ENCODE data around the gene MLXIPL.
"Not testable (repeated sequence)": the region's sequence is repeated elsewhere in the genome, so short reads cannot be mapped to it uniquely, and the experiment has no call there.

MLXIPL gene

DNA sequence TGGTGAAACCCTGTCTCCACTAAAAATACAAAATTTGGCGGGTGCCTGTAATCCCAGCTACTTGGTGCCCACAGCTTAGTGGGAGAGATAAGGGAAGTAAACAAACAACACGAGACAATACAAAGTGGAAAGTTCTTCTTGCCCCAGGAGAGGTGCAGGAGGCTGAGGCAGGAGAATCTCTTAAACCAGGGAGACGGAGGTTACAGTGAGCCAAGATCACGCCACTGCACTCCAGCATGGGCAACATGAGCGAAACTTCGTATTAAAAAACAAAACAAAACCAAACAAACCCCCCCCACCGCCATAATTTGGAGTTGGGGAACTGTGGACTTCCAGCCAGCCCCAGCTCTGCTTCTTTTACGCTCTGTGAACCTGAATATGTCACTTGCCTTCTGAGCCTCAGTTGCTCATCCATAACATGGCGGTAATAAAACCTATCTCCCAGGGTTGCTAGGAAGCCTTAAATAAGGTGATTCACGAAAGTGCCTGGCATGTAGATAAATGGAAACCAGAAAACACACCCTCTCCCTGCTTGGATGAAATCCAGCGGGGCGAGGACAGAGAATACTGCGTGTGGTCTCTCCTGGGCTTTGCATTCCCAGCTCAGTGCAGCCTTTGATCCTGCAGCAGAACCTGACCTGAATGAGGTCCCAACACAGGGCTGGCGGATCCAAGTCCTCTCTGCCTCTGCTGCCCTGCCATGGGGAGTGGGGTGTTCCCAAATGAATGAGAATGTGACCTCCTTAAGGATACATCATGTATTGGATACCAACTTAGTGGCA lies 10.2 kb downstream of the MLXIPL start:
- DNase-seq (ENCODE audit: low read depth) = no peak

DNA sequence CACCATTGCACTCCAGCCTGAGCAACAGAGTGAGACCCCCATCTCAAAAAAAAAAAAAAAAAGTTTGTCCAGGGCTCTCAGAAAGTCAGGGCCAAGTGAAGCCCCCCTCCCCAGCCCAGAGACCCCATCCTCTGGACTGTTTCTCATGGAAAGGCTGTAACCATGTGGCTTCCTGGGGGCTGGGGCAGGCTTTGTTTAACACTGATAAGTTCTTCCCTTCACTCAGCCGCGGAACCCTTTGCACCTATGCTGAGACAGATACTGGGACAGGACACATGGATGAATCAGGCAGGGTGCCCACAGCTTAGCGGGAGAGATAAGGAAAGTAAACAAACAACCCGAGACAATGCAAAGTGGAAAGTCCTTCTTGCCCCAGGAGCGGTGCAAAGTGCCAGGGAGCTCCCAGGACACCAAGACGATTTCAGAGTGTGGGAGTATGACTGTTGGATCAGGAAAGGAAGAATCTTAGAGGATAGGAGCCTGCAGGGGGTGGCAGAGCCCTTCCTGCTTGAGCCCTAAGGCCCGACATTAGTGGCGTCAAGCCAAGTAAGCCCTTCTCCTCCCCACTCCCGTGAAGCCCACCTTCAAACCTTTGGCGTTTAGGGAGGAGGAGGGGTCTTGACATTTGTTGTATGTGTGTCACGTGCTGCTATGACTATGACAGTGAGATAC lies 11.6 kb downstream of the MLXIPL start:
- DNase-seq (ENCODE audit: low read depth) = no peak

GRCh38 chr7:73611017-73611555 lies 13.2 kb downstream of the MLXIPL start:
- DNase-seq (ENCODE audit: low read depth) = no peak

GRCh38 chr7:73610105-73610504 lies 14.2 kb downstream of the MLXIPL start:
- DNase-seq (ENCODE audit: low read depth) = no peak

- DNase-seq (ENCODE audit: low read depth) = not testable (repeated sequence)
These were observed 16.7 kb downstream of the MLXIPL start for GRCh38 chr7:73607692-73607983.

GRCh38 chr7:73606801-73607691 lies 17.3 kb downstream of the MLXIPL start:
- peak; percentile 51 for DNase-seq (ENCODE audit: low read depth)

DNA sequence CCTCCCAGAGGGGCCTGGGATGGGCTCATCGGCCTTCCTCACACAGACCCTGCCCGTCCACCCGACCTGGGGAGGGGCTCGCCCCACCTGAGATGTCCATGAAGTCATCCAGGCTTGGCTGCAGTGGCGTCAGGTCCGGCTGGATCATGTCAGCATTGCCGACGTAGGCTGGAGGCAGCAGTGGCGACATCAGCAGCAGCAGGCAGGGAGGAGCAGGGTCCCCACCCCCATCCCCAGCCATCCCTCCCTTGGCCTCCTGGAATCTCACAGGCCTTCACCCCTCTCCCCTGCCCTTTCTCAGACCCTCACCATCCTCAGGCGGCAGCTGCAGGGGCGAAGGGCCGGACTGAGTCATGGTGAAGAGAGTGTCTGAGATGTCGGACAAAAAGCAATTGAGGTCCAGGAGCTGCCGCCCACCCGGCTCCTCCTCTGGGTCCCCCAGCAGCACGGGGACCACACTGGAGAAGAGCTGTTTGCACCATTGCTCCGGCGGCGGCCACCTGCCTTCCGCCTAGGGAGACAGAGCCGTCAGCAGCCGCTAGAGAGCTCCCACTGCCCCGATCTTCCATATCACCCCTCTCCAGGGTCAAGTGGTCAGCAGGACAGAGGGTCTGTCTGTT lies 18.6 kb downstream of the MLXIPL start:
- no peak for DNase-seq (ENCODE audit: low read depth)

GRCh38 chr7:73602721-73603651 lies 21.3 kb downstream of the MLXIPL start:
- no peak for DNase-seq (ENCODE audit: low read depth)

GRCh38 chr7:73599916-73600315 lies 24.4 kb downstream of the MLXIPL start:
- DNase-seq (ENCODE audit: low read depth) = no peak

GRCh38 chr7:73599151-73599882 lies 25.0 kb downstream of the MLXIPL start:
- no peak for DNase-seq (ENCODE audit: low read depth)

DNA sequence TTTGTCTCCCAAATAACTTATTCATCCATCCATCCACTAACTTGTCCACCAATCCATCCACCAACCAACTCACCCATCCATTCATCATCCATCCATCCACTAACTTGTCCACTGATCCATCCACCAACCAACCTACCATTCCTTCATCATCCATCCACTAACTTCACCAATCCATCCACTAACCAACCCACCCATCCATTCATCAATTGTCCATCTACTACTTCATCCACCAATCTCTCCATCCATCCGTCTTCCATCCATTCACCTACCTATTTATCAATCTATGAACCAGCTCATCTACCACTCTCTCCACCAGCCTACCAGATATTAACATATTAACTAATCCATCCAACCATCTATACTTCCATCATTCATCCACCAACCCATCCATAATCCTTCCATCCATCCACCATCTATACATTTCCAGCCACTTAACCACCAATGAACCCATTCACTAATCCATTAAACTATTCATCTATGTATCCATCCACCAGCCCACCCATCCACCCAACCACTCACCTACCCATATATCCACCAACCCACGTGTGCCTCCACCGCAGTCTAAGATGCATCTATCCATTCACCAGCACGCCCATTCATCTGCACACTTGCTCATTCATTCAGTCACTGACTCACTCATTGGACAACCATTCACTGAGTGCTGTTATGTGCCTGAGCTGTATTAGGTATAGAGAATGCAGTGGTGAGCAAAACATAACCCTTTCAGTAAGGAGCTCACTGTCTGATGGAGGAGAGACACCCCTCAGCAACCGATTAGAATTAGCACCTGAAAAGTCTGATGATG lies 26.1 kb downstream of the MLXIPL start:
- no peak for DNase-seq (ENCODE audit: low read depth)

DNA sequence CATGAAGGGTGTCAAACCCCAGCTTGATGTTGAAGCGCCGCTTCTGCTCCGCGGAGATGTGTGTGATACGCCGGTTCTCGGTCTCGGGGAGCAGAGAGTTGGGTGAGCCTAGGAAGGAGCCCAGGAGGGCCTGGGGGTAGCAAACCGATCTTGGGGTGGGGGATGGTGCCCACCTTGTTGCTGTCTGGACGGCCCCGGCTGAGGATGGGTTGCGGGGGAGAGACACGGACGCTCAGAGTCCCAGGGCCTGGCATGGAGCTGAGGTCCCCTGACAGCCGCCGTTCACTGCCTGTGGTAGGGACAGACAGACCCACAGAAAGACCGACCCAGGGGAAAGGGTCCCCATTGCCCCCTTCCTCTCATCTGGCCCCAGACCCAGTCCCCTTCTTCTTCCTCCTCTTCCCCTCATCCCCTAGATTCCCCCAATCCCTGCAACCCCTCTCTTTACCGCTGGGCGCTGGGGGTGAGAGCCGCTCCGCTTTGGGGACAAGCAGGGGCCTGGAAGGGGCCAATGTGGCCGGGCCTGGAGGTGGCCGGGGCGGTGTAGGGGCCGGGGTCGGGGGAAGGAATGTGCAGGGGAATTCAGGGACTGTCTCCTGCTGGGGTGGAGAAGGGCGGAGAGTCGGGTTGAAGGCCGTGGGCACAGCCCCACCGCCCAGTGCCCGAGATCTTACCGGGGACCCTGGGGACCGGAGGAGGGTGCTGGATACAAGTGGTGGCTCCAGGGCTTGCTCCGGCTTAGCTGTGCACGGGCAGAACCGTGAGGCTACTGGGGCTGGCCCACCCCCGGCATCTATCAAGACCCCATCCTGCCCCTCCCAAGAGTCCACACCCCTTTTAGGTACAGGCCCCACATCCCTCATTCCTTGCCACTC lies 27.9 kb downstream of the MLXIPL start:
- DNase-seq (ENCODE audit: low read depth) = no peak

DNA sequence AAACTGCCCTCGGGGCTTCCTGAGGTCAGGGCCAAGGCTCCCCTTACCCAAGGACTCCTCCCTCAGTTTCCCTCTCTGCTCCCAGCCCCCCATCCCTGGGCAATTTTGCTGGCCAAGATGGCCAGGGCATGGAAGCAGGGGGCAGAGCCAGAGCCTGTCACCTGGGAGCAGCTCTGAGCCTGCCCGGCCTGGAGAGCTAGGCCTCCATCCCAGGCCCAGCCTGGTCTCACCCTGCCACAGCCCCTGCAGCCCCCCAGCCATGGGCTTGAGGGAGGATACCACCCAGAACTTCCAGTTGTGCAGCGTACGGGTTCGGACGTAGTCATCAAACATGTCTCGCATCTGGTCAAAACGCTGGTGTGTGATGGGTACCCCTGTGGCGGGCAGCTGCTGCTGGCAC lies 29.0 kb downstream of the MLXIPL start:
- no peak for DNase-seq (ENCODE audit: low read depth)

GRCh38 chr7:73593207-73594045 lies 30.9 kb downstream of the MLXIPL start:
- DNase-seq (ENCODE audit: low read depth) = no peak

DNA sequence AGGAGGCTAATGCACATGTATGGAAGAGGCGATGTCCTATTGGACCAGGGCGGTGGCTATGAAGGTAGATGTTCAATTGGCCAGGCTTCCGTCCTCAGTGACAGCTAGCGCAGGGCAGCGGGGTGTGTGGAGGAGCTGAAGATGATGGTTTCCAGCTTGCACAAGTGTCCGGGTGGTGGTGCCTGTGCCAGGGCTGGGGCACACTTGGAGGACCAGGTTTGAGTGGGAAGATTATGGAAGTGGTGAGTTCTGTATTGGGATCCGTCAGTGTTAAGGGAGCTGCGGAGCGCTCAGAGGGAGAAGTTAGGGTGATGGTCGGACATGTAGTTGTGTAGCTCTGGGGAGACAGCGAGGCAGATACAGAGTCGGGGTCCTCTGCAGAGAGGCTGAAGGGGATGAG lies 37.4 kb downstream of the MLXIPL start:
- no peak for DNase-seq (ENCODE audit: low read depth)

- no peak for DNase-seq (ENCODE audit: low read depth)
These were observed 39.1 kb downstream of the MLXIPL start for GRCh38 chr7:73585196-73585595.

DNA sequence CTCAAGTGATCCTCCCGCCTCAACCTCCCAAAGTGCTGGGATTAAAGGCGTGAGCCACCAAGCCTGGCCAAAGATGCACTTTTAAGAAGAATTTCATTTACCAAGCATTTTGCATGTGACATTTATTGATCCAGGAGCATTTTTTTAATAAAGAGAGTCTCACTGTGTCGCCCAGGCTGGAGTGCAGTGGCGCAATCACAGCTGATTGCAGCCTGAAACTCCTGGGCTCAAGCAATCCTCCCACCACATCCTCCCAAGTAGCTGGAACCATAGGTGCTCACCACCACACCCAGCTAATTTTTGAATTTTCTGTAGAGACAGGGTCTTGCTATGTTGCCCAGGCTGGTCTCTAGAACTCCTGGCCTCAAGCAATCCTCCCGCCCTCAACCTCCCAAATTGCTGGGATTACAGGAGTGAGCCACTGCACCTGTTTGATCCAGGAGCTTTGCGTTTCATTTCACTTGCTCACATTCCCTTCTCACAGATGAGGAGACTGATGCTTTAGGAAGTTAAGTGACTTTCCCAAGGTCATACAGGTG lies 41.6 kb downstream of the MLXIPL start:
- DNase-seq (ENCODE audit: low read depth) = no peak

All from activated T-cell treated with anti-CD3 and anti-CD28 coated beads for 48 hours (primary cell).